Activated CD4-positive, alpha-beta T cell treated with anti-CD3 and anti-CD28 coated beads, Interleukin-10, Interleukin-2, amounts not matched to agents 100 ng/mL and 50 ng/mL, durations not matched to agents 16 hours and 8 hours (primary cell): ENCODE measurements around the gene PNKD.

Experiments
- DNase-seq: peaks from one replicate; pipeline ENCODE4 v3.0.0-alpha.2; 2020

The PNKD gene

GRCh38 chr2:218345491-218346236 lies 75.3 kb downstream of the PNKD start:
- DNase-seq: no peak

- DNase-seq: no peak
Measured at GRCh38 chr2:218347172-218347571, 76.9 kb downstream of the PNKD start.

GRCh38 chr2:218354045-218354444 lies 83.7 kb downstream of the PNKD start:
- DNase-seq: no peak

GRCh38 chr2:218354850-218355443 lies 84.6 kb downstream of the PNKD start:
- DNase-seq: no peak

GRCh38 chr2:218357236-218358177 lies 87.2 kb downstream of the PNKD start:
- DNase-seq: no peak

- no peak for DNase-seq
Measured at GRCh38 chr2:218360453-218360852, 90.1 kb downstream of the PNKD start.

GRCh38 chr2:218362606-218363005 lies 92.3 kb downstream of the PNKD start:
- DNase-seq: no peak

GRCh38 chr2:218363736-218364135 lies 93.4 kb downstream of the PNKD start:
- DNase-seq: no peak

GRCh38 chr2:218364196-218364595 lies 93.9 kb downstream of the PNKD start:
- DNase-seq: no peak

GRCh38 chr2:218366621-218367414 lies 96.5 kb downstream of the PNKD start:
- DNase-seq: no peak

GRCh38 chr2:218367415-218368149 lies 97.3 kb downstream of the PNKD start:
- DNase-seq: peak; percentile 83

GRCh38 chr2:218368150-218368528 lies 97.8 kb downstream of the PNKD start:
- DNase-seq: no peak

GRCh38 chr2:218368621-218369153 lies 98.4 kb downstream of the PNKD start:
- no peak for DNase-seq

GRCh38 chr2:218369330-218369729 lies 99.0 kb downstream of the PNKD start:
- no peak for DNase-seq

- no peak for DNase-seq
Measured at GRCh38 chr2:218370410-218371063, 100.2 kb downstream of the PNKD start.

GRCh38 chr2:218371983-218372350 lies 101.6 kb downstream of the PNKD start:
- no peak for DNase-seq

- DNase-seq: no peak
Measured at GRCh38 chr2:218374795-218375194, 104.5 kb downstream of the PNKD start.

- DNase-seq: no peak
Measured at GRCh38 chr2:218375212-218375611, 104.9 kb downstream of the PNKD start.

- DNase-seq: no peak
Measured at GRCh38 chr2:218378053-218378452, 107.7 kb downstream of the PNKD start.

GRCh38 chr2:218381916-218382366 lies 111.6 kb downstream of the PNKD start, which contains the start of gene SLC11A1:
Gene SLC11A1, plus strand, starts transcription at chr2:218382273. Its CDS starts 96 bp downstream, at chr2:218382369.
- no peak for DNase-seq

- DNase-seq: no peak
Measured at GRCh38 chr2:218382785-218383184, 112.5 kb downstream of the PNKD start.
